ENCODE data around the gene CPNE2. TPM values are rescaled to one million over a fixed set of nuclear protein-coding genes. Genes with fewer than 3 reads are reported as not detected.

Gene CPNE2
- total and polyA plus RNA-seq, 2 of the 8 experiments (the other 6 are each of a cell fraction or from before 2014, with no cell fraction given), result 10.6 to 39.5 TPM

DNA sequence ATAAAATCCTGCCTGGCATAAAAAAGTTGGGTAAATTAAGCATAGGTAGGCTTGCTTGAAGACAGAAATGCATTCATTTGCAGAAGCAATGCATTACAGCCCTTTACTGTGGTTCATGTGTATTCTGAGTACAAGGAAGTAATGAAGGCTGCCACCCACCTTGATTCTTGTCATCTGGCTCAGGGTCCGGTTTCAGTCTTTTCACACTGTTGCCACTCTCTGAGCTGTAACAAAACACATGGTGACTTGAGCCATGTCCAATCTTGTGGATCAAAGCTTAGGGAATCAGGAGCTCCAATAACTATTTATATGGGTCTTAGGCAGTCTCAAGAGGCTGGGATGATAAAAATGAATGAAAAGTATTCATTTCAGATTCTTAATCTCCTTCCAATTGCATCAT lies 71.5 kb downstream of the CPNE2 start:
- Histone ChIP-seq H4K91ac (replicated peaks; ENCODE audit: insufficient read length, low read length) (no peak overlapping the region), H2BK12ac (ENCODE audit: low read depth, low read length) (no peak overlapping the region), H4K20me1 (replicated peaks in 1 of 2; ENCODE audit: control insufficient read depth in 1 of 2, insufficient read depth in 2 of 2, low read length in 2 of 2) (peaks cover 0 to 1% of the 10 kb centered on the region in 2 experiments), H3K56ac (replicated peaks; ENCODE audit: insufficient read length, low read depth, low read length) (no peak overlapping the region), H3K23me2 (ENCODE audit: low read depth, low read length) (no peaks in the 10 kb centered on the region), H4K5ac (ENCODE audit: insufficient read length, low read depth, low read length) (no peak overlapping the region), H3K18ac (ENCODE audit: extremely low read depth, low read length) (no peak overlapping the region), H3K4me3 (ENCODE audit: extremely low read depth in 1 of 4, insufficient read depth in 2 of 4, low read depth in 3 of 4, low read length in 4 of 4) (no peak overlapping the region), H3K9ac (replicated peaks in 1 of 4; ENCODE audit: extremely low read depth in 1 of 4, low read depth in 3 of 4, low read length in 3 of 4) (no peak overlapping the region), H3K23ac (ENCODE audit: insufficient read length) (no peak overlapping the region), H3K27me3 (replicated peaks in 1 of 4; ENCODE audit: control insufficient read depth in 3 of 4, extremely low read depth in 1 of 4, insufficient read depth in 3 of 4, low read length in 3 of 4) (no peaks in the 10 kb centered on the region), H3K4me1 (replicated peaks in 1 of 4; ENCODE audit: control insufficient read depth in 3 of 4, insufficient read depth in 4 of 4, low read length in 3 of 4) (peaks cover 0 to 2% (median 0%) of the 10 kb centered on the region in 4 experiments; a peak in 2 of 7 replicates), H3K14ac (ENCODE audit: insufficient read length) (no peak overlapping the region), H2AK5ac (ENCODE audit: low read depth, low read length) (no peak overlapping the region), H2AFZ (ENCODE audit: low read length) (no peak overlapping the region), H3K9me3 (ENCODE audit: insufficient read depth in 2 of 2, low read depth in 1 of 2, low read length in 1 of 2) (no peaks in the 10 kb centered on the region), H2BK5ac (ENCODE audit: low read depth, low read length) (no peak overlapping the region), H2BK20ac (ENCODE audit: low read length) (no peak overlapping the region), H3K79me2 (ENCODE audit: control insufficient read depth in 1 of 2, insufficient read depth in 2 of 2, low read length in 2 of 2) (no peaks in the 10 kb centered on the region), H3K79me1 (ENCODE audit: low read depth, low read length) (no peaks in the 10 kb centered on the region), H3K4ac (replicated peaks; ENCODE audit: insufficient read length, low read depth, low read length) (no peak overlapping the region), H3K27ac (ENCODE audit: low read depth, low read length) (no peak overlapping the region), H3K4me2 (ENCODE audit: insufficient read depth in 1 of 2, low read depth in 2 of 2, low read length in 2 of 2) (no peak overlapping the region), H2BK15ac (ENCODE audit: low read length) (no peak overlapping the region), H2BK120ac (replicated peaks; ENCODE audit: low read depth, low read length) (no peak overlapping the region), H3K36me3 (ENCODE audit: control insufficient read depth in 2 of 4, insufficient read depth in 4 of 4, low read length in 3 of 4) (peaks cover 18 to 55% (median 39%) of the 10 kb centered on the region in 4 experiments), H4K8ac (ENCODE audit: extremely low read depth, insufficient read depth, low read length) (no peak overlapping the region)
- FAIRE-seq, result no peak
- TF ChIP-seq SP2 (IDR thresholded peaks at IDR 0.05; ENCODE audit: low read length) (no peak), SUZ12 (IDR thresholded peaks at IDR 0.05; ENCODE audit: low read length) (no peak), RNF2 (IDR thresholded peaks at IDR 0.05; ENCODE audit: borderline replicate concordance, low read depth, low read length, missing control alignments, poor library complexity, severe bottlenecking) (no peak)
- ChIA-PET POLR2A (ENCODE audit: partially characterized antibody) (no interaction called here), CTCF (ENCODE audit: partially characterized antibody) (interaction anchor here (1.1 to 2.2 kb wide), 2 partner anchors 12 to 80 kb away, joined by 4 to 11 read pairs; no protein-coding TSS in a partner anchor)
- 94% methylated on average over 1 of the region's 1 CpG; no CpG with 5 or more reads in 1 of the 2 experiments for WGBS, 2 experiments (ENCODE audit: extremely low coverage in 1 of 2, insufficient coverage in 1 of 2, insufficient read length in 1 of 2, insufficient replicate concordance in 2 of 2, low coverage in 1 of 2, low lambda C conversion rate in 2 of 2, missing lambda C conversion rate in 1 of 2)
- DNase-seq (ENCODE audit: low read depth in 1 of 2, low spot score in 2 of 2), result no peak
